ENCODE measurements around the gene SOS1.

GRCh38 chr2:39156107-39156506, 35.3 kb upstream of the SOS1 start:
- no peak for TF ChIP-seq CEBPB (IDR thresholded peaks at IDR 0.05; ENCODE audit: borderline replicate concordance, low read depth, low read length)
- TF ChIP-seq CTCF (CRISPR knock-in tag; IDR thresholded peaks at IDR 0.05), result no peak
- TF ChIP-seq SMAD3 (CRISPR knock-in tag; IDR thresholded peaks at IDR 0.05), result no peak
- TF ChIP-seq STAT5B (CRISPR knock-in tag; IDR thresholded peaks at IDR 0.05), result no peak
- TF ChIP-seq CHD2 (IDR thresholded peaks at IDR 0.05; ENCODE audit: low read depth, low read length), result no peak
- TF ChIP-seq, protein P1, sequence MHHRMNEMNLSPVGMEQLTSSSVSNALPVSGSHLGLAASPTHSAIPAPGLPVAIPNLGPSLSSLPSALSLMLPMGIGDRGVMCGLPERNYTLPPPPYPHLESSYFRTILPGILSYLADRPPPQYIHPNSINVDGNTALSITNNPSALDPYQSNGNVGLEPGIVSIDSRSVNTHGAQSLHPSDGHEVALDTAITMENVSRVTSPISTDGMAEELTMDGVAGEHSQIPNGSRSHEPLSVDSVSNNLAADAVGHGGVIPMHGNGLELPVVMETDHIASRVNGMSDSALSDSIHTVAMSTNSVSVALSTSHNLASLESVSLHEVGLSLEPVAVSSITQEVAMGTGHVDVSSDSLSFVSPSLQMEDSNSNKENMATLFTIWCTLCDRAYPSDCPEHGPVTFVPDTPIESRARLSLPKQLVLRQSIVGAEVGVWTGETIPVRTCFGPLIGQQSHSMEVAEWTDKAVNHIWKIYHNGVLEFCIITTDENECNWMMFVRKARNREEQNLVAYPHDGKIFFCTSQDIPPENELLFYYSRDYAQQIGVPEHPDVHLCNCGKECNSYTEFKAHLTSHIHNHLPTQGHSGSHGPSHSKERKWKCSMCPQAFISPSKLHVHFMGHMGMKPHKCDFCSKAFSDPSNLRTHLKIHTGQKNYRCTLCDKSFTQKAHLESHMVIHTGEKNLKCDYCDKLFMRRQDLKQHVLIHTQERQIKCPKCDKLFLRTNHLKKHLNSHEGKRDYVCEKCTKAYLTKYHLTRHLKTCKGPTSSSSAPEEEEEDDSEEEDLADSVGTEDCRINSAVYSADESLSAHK (CRISPR knock-in tag; IDR thresholded peaks at IDR 0.05; ENCODE audit: borderline replicate concordance), result no peak
- TF ChIP-seq ZNF850 (CRISPR knock-in tag; conservative IDR thresholded peaks at IDR 0.05), result no peak
- no peak for TF ChIP-seq YY1 (IDR thresholded peaks at IDR 0.05; ENCODE audit: insufficient read depth, insufficient replicate concordance, low read depth, low read length)
- TF ChIP-seq ZNF687 (CRISPR knock-in tag; IDR thresholded peaks at IDR 0.05), result no peak
- TF ChIP-seq, protein P2, sequence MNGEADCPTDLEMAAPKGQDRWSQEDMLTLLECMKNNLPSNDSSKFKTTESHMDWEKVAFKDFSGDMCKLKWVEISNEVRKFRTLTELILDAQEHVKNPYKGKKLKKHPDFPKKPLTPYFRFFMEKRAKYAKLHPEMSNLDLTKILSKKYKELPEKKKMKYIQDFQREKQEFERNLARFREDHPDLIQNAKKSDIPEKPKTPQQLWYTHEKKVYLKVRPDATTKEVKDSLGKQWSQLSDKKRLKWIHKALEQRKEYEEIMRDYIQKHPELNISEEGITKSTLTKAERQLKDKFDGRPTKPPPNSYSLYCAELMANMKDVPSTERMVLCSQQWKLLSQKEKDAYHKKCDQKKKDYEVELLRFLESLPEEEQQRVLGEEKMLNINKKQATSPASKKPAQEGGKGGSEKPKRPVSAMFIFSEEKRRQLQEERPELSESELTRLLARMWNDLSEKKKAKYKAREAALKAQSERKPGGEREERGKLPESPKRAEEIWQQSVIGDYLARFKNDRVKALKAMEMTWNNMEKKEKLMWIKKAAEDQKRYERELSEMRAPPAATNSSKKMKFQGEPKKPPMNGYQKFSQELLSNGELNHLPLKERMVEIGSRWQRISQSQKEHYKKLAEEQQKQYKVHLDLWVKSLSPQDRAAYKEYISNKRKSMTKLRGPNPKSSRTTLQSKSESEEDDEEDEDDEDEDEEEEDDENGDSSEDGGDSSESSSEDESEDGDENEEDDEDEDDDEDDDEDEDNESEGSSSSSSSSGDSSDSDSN (CRISPR knock-in tag; IDR thresholded peaks at IDR 0.05), result no peak
- no peak for TF ChIP-seq RNF2 (conservative IDR thresholded peaks at IDR 0.05; ENCODE audit: low read depth)
- TF ChIP-seq EP300 (IDR thresholded peaks at IDR 0.05; ENCODE audit: low read depth in 2 of 2, low read length in 2 of 2), result no peak
- TF ChIP-seq EP300 (CRISPR knock-in tag; IDR thresholded peaks at IDR 0.05; ENCODE audit: borderline replicate concordance), result no peak
- TF ChIP-seq KLF15 (CRISPR knock-in tag; IDR thresholded peaks at IDR 0.05; ENCODE audit: borderline replicate concordance), result no peak
- TF ChIP-seq, protein P3, sequence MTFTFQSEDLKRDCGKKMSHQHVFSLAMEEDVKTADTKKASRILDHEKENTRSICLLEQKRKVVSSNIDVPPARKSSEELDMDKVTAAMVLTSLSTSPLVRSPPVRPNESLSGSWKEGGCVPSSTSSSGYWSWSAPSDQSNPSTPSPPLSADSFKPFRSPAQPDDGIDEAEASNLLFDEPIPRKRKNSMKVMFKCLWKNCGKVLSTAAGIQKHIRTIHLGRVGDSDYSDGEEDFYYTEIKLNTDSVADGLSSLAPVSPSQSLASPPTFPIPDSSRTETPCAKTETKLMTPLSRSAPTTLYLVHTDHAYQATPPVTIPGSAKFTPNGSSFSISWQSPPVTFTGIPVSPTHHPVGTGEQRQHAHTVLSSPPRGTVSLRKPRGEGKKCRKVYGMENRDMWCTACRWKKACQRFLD (CRISPR knock-in tag; IDR thresholded peaks at IDR 0.05; ENCODE audit: borderline replicate concordance), result no peak

Data from HepG2 (cell line).